ENCODE measurements around the gene SMARCD2.

- no peak for TF ChIP-seq CTCF (IDR thresholded peaks at IDR 0.05)
- TF ChIP-seq POLR2A (IDR thresholded peaks at IDR 0.05; ENCODE audit: low read depth), result no peak
- no peak for TF ChIP-seq POLR2AphosphoS5 (IDR thresholded peaks at IDR 0.05)
Observed at GRCh38 chr17:63792055-63792729, 50.3 kb downstream of the SMARCD2 start.
